IMR-90 (cell line): ENCODE measurements around the gene NPAS1. TPM values are rescaled to one million over a fixed set of nuclear protein-coding genes. Genes with fewer than 3 reads are reported as not detected.

Experiments used
- ATAC-seq: fragments of 200-7000 bp; cut with Tn5 transposase; 2 replicates; pipeline ENCODE4 v1.9.1; 2020; ENCODE audit warnings: low read depth, mild to moderate bottlenecking, moderate library complexity
- BruUV-seq: library from RNA; stranded (reverse); fragments of 400-500 nt; replicated peaks from 2 replicates; lab custom pipeline; 2021; lab: Mats Ljungman, UMichigan
- CTCF ChIA-PET: fragments of 300-600 bp; formaldehyde crosslinking; extraction: SDS; loops from one replicate; lab custom pipeline; 2021; ENCODE audit warnings: antibody characterized with exemption; lab: Yijun Ruan, JAX
- POLR2A ChIA-PET: fragments of 300-600 bp; sonication (Branson Sonifier 250); formaldehyde crosslinking; loops from one replicate; lab custom pipeline; 2022; ENCODE audit warnings: antibody characterized with exemption; ENCODE audit not compliant: unreplicated experiment; lab: Charles Lee
- DNase-seq: peaks from one replicate; pipeline ENCODE4 v3.0.0; 2013
- H2AFZ ChIP-seq: replicated peaks from 2 replicates; pipeline ENCODE3; 2013; ENCODE audit warnings: low read length, mild to moderate bottlenecking; ENCODE audit not compliant: poor library complexity
- H2AK5ac ChIP-seq: 2 replicates; pipeline ENCODE4 v1.6.1; 2013; ENCODE audit warnings: low read depth, low read length, inconsistent platforms
- H2AK9ac ChIP-seq: replicated peaks from 2 replicates; pipeline ENCODE3; 2013; ENCODE audit warnings: mild to moderate bottlenecking, low read depth, low read length, moderate library complexity; ENCODE audit not compliant: poor library complexity
- H2BK120ac ChIP-seq: 2 replicates; pipeline ENCODE4 v1.6.1; 2013; ENCODE audit warnings: low read depth, low read length, inconsistent platforms
- H2BK15ac ChIP-seq: 3 replicates; pipeline ENCODE4 v1.6.1; 2013; ENCODE audit warnings: low read depth, low read length, inconsistent platforms
- H2BK20ac ChIP-seq: 2 replicates; pipeline ENCODE4 v1.6.1; 2013; ENCODE audit warnings: low read depth, mild to moderate bottlenecking, inconsistent platforms, low read length, moderate library complexity
- H2BK5ac ChIP-seq: 2 replicates; pipeline ENCODE4 v1.6.1; 2013; ENCODE audit warnings: mild to moderate bottlenecking, low read depth, low read length, inconsistent platforms; ENCODE audit not compliant: poor library complexity, severe bottlenecking
- H3K14ac ChIP-seq: replicated peaks from 2 replicates; pipeline ENCODE4 v1.6.1; 2013; ENCODE audit warnings: low read depth, low read length, inconsistent platforms
- H3K18ac ChIP-seq: 2 replicates; pipeline ENCODE4 v1.6.1; 2013; ENCODE audit warnings: low read depth, low read length, control low read depth
- H3K23ac ChIP-seq: 2 replicates; pipeline ENCODE4 v1.6.1; 2013; ENCODE audit warnings: low read depth, low read length, inconsistent platforms
- H3K27ac ChIP-seq: 2 replicates; pipeline ENCODE4 v1.5.1; 2013; ENCODE audit warnings: mild to moderate bottlenecking, control low read depth, low read length; ENCODE audit not compliant: insufficient read depth
- H3K27me3 ChIP-seq: 2 replicates; pipeline ENCODE4 v1.6.1; 2013; ENCODE audit warnings: low read length; ENCODE audit not compliant: control insufficient read depth, insufficient read depth
- H3K36me3 ChIP-seq: 2 replicates; pipeline ENCODE4 v1.6.1; 2013; ENCODE audit warnings: low read length, mixed read lengths; ENCODE audit not compliant: control insufficient read depth, insufficient read depth
- H3K4ac ChIP-seq: 2 replicates; pipeline ENCODE4 v1.6.1; 2013; ENCODE audit warnings: low read depth, low read length, inconsistent platforms
- H3K4me1 ChIP-seq: 2 replicates; pipeline ENCODE4 v1.6.1; 2013; ENCODE audit warnings: low read length, mixed read lengths; ENCODE audit not compliant: control insufficient read depth, insufficient read depth
- H3K4me2 ChIP-seq: 2 replicates; pipeline ENCODE4 v1.6.1; 2013; ENCODE audit warnings: low read depth, mild to moderate bottlenecking, control low read depth, low read length, moderate library complexity
- H3K4me3 ChIP-seq: 2 replicates; pipeline ENCODE4 v1.5.1; 2013; ENCODE audit warnings: low read depth, mild to moderate bottlenecking, control low read depth, low read length, moderate library complexity; ENCODE audit not compliant: insufficient read depth
- H3K56ac ChIP-seq: 2 replicates; pipeline ENCODE4 v1.6.1; 2013; ENCODE audit warnings: low read length, inconsistent platforms; ENCODE audit not compliant: insufficient read depth; ENCODE audit errors: extremely low read depth
- H3K79me1 ChIP-seq, 2 experiments: 2 replicates each; pipeline ENCODE4 v1.6.1; 2013; ENCODE audit warnings: low read length in 2 of 2, inconsistent platforms in 1 of 2, low read depth in 1 of 2
- H3K9ac ChIP-seq: 2 replicates; pipeline ENCODE4 v1.6.1; 2013; ENCODE audit warnings: low read depth, low read length, control low read depth
- H3K9me1 ChIP-seq: 2 replicates; pipeline ENCODE4 v1.6.1; 2013; ENCODE audit warnings: low read length, inconsistent platforms; ENCODE audit not compliant: insufficient read depth
- H3K9me3 ChIP-seq: 2 replicates; pipeline ENCODE4 v1.6.1; 2013; ENCODE audit warnings: low read length; ENCODE audit not compliant: control insufficient read depth, insufficient read depth
- H4K20me1 ChIP-seq: 2 replicates; pipeline ENCODE4 v1.6.1; 2013; ENCODE audit warnings: low read length, inconsistent platforms; ENCODE audit not compliant: insufficient read depth
- H4K5ac ChIP-seq: 2 replicates; pipeline ENCODE4 v1.6.1; 2013; ENCODE audit warnings: mild to moderate bottlenecking, low read depth, low read length, control low read depth
- H4K8ac ChIP-seq, 2 experiments: 2 replicates each; pipeline ENCODE4 v1.6.1; 2013; ENCODE audit warnings: low read depth in 2 of 2, low read length in 2 of 2, control low read depth in 1 of 2, inconsistent platforms in 1 of 2
- H4K91ac ChIP-seq: 2 replicates; pipeline ENCODE4 v1.6.1; 2013; ENCODE audit warnings: low read depth, low read length, inconsistent platforms; ENCODE audit not compliant: insufficient read depth
- BHLHE40 ChIP-seq: fragments of 150-350 bp; IDR thresholded peaks from 2 replicates; pipeline ENCODE4 v1.6.1; 2016; ENCODE audit warnings: mild to moderate bottlenecking, low read depth, low read length
- CHD1 ChIP-seq: IDR thresholded peaks from 2 replicates; pipeline ENCODE4 v1.6.1; 2012; ENCODE audit warnings: low read depth, low read length, improper control_type of control experiment
- CTCF ChIP-seq: conservative IDR thresholded peaks from 2 replicates; pipeline ENCODE4 v1.5.1; 2012; ENCODE audit warnings: mild to moderate bottlenecking, low read depth, low read length, improper control_type of control experiment
- ELK1 ChIP-seq: fragments of 150-350 bp; IDR thresholded peaks from 2 replicates; pipeline ENCODE4 v1.6.1; 2016; ENCODE audit warnings: low read depth, mild to moderate bottlenecking, low read length, moderate library complexity, borderline replicate concordance
- FOS ChIP-seq: fragments of 150-350 bp; IDR thresholded peaks from 2 replicates; pipeline ENCODE4 v1.6.1; 2016; ENCODE audit warnings: low read depth, low read length
- MAFK ChIP-seq: IDR thresholded peaks from 2 replicates; pipeline ENCODE4 v1.6.1; 2012; ENCODE audit warnings: low read depth, low read length, improper control_type of control experiment
- MAZ ChIP-seq: IDR thresholded peaks from 2 replicates; pipeline ENCODE4 v1.6.1; 2012; ENCODE audit warnings: low read depth, mild to moderate bottlenecking, low read length, improper control_type of control experiment, moderate library complexity, borderline replicate concordance
- MXI1 ChIP-seq: IDR thresholded peaks from 2 replicates; pipeline ENCODE4 v1.6.1; 2012; ENCODE audit warnings: low read depth, mild to moderate bottlenecking, low read length, moderate library complexity, borderline replicate concordance
- NFE2L2 ChIP-seq: fragments of 150-350 bp; IDR thresholded peaks from 2 replicates; pipeline ENCODE4 v1.6.1; 2016; ENCODE audit warnings: low read depth, mild to moderate bottlenecking, low read length
- POLR2A ChIP-seq: IDR thresholded peaks from 2 replicates; pipeline ENCODE4 v1.6.1; 2012; ENCODE audit warnings: mild to moderate bottlenecking, low read depth, low read length
- RAD21 ChIP-seq: IDR thresholded peaks from 2 replicates; pipeline ENCODE4 v1.6.1; 2012; ENCODE audit warnings: low read length, improper control_type of control experiment
- RCOR1 ChIP-seq: IDR thresholded peaks from 2 replicates; pipeline ENCODE4 v1.6.1; 2012; ENCODE audit warnings: mild to moderate bottlenecking, low read length, improper control_type of control experiment; ENCODE audit not compliant: insufficient replicate concordance
- RFX5 ChIP-seq: IDR thresholded peaks from 2 replicates; pipeline ENCODE4 v1.8.0; 2012; ENCODE audit warnings: low read depth, mild to moderate bottlenecking, low read length, moderate library complexity
- SMC3 ChIP-seq: fragments of 150-350 bp; IDR thresholded peaks from 2 replicates; pipeline ENCODE4 v1.6.1; 2016; ENCODE audit warnings: low read depth, mild to moderate bottlenecking, antibody characterized with exemption, low read length, moderate library complexity
- USF2 ChIP-seq: fragments of 150-350 bp; IDR thresholded peaks from 2 replicates; pipeline ENCODE4 v1.6.1; 2017; ENCODE audit warnings: mild to moderate bottlenecking, antibody characterized with exemption, low read length, low read depth
- WGBS, 2 experiments: methylation state at CpG; one replicate each; pipeline versions ENCODE4 v1.1.5 to v1.1.7; 2013; ENCODE audit warnings: missing lambda C conversion rate in 2 of 2; ENCODE audit not compliant: insufficient read length in 1 of 2; ENCODE audit errors: extremely low coverage in 2 of 2; 5-methylcytosine and 5-hydroxymethylcytosine counted together
- dilution Hi-C: fragments of 300-500 bp; cut with HindIII; formaldehyde crosslinking; loops from one replicate; pipeline ENCODE4 v1.14.3; 2018; ENCODE audit warnings: low sequenced_read_pairs; ENCODE audit not compliant: unreplicated experiment
- in situ Hi-C: fragments of 300-500 bp; cut with MboI; formaldehyde crosslinking; loops from 3 replicates; pipeline ENCODE4 v1.14.3; 2019; ENCODE audit warnings: low sequenced_read_pairs, inconsistent platforms, mixed read lengths
- intact Hi-C: fragments of 100-400 bp; cut with micrococcal nuclease; formaldehyde crosslinking; loops from 2 replicates; pipeline ENCODE4 v1.10.0; 2022
- polyA plus RNA-seq, 3 experiments: library from polyadenylated mRNA; depleted of rRNA; stranded (reverse); fragments of >200 nt; gene quantifications; 2 replicates each; pipeline ENCODE4 v1.2.3, GENCODE V29; 2012; ENCODE audit warnings: low replicate concordance in 1 of 3
- total RNA-seq: library from RNA; depleted of rRNA; stranded (reverse); fragments of >200 nt; gene quantifications from 2 replicates; pipeline ENCODE4 v1.2.3, GENCODE V29; 2012

The NPAS1 gene
- total and polyA plus RNA-seq, 2 of the 4 experiments (the other 2 are of a cell fraction): 0.36 to 5.7 TPM

- H3K4me1 ChIP-seq: no peaks in the 10 kb centered on the region
- no peak overlapping the region for H3K4ac ChIP-seq
- H3K9me3 ChIP-seq: no peaks in the 10 kb centered on the region
- peaks cover 56% of the 10 kb centered on the region for H3K36me3 ChIP-seq
- DNase-seq (no peak), ATAC-seq (no peak)
- H3K9ac ChIP-seq: no peak overlapping the region
- no peak overlapping the region for H3K27ac ChIP-seq
- BruUV-seq: no TSS peak
- no peak overlapping the region for H2BK120ac ChIP-seq
- H4K91ac ChIP-seq: no peak overlapping the region
- H2BK15ac ChIP-seq: no peak overlapping the region
- H3K9me1 ChIP-seq: no peaks in the 10 kb centered on the region
- WGBS, 2 experiments: no CpG with 5 or more reads among the region's 7 CpGs
- H3K56ac ChIP-seq: no peak overlapping the region
- H3K4me2 ChIP-seq: no peak overlapping the region
- dilution Hi-C loops (no loop called here), in situ Hi-C loops (no loop called here), intact Hi-C loops (no loop called here)
- no peak overlapping the region for H2BK20ac ChIP-seq
- peaks cover 5% of the 10 kb centered on the region for H4K20me1 ChIP-seq
- POLR2A ChIA-PET: no interaction called here
- no peak overlapping the region for H2AK5ac ChIP-seq
- H3K4me3 ChIP-seq: no peak overlapping the region
- H3K27me3 ChIP-seq: no peaks in the 10 kb centered on the region
- H3K79me1 ChIP-seq: peaks cover 10 to 47% of the 10 kb centered on the region in 2 experiments; a peak in 3 of 4 replicates
- no peak overlapping the region for H4K8ac ChIP-seq
- H2AK9ac ChIP-seq: no peak overlapping the region
- H3K23ac ChIP-seq: no peak overlapping the region
- no peak overlapping the region for H3K14ac ChIP-seq
- TF ChIP-seq RFX5: no peak
- TF ChIP-seq MAZ: no peak
- TF ChIP-seq MXI1: no peak
- TF ChIP-seq BHLHE40: no peak
- TF ChIP-seq CTCF: no peak
- TF ChIP-seq RAD21: no peak
- no peak for TF ChIP-seq USF2
- no peak for TF ChIP-seq RCOR1
- no peak for TF ChIP-seq ELK1
- TF ChIP-seq SMC3: no peak
- no peak for TF ChIP-seq POLR2A
- TF ChIP-seq NFE2L2: no peak
- TF ChIP-seq CHD1: no peak
- TF ChIP-seq FOS: no peak
- TF ChIP-seq MAFK: no peak
- no peak overlapping the region for H3K18ac ChIP-seq
- no peak overlapping the region for H4K5ac ChIP-seq
- CTCF ChIA-PET: no interaction called here
- no peak overlapping the region for H2AFZ ChIP-seq
- no peak overlapping the region for H2BK5ac ChIP-seq
These were observed 24.1 kb upstream of the NPAS1 start for GRCh38 chr19:46995492-46995891.
